Stimulated activated CD4-positive, alpha-beta T cell treated with anti-CD3 and anti-CD28 coated beads, TNF-alpha, amount 100 ng/mL, for 1 hour (primary cell): ENCODE results near the gene CYFIP1.

Source experiments
- DNase-seq, 3 donors: peaks; one replicate each; pipeline ENCODE4 v3.0.0-alpha.2; 2020; ENCODE audit warnings: low read depth in 3 of 3, low spot score in 1 of 3

The CYFIP1 gene

GRCh38 chr15:22968366-22968765 lies 11.8 kb downstream of the CYFIP1 start:
- DNase-seq = no peak

GRCh38 chr15:22967084-22967770 lies 12.9 kb downstream of the CYFIP1 start:
- DNase-seq = no peak

- DNase-seq = no peak
Observed at GRCh38 chr15:22966321-22967083, 13.7 kb downstream of the CYFIP1 start.

DNA sequence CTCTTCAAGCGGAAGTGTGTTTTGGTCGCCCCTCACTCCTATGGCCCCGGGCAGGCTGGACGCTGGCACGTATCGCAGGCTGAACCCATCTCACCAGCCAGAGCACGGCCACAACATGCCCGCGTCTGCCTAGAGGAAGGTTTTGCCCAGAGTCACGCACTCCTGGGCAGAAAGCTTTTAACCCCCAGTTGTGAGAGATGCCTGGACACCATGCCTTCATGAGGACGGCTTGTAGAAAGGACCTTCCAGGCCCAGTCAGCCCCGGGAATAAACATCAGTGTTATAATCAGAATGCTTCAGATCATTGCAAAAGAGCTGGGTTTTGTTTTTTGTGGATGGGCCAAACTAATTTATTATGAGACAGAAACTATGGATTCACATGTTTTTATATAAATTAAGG lies 16.5 kb downstream of the CYFIP1 start:
- DNase-seq = no peak

DNA sequence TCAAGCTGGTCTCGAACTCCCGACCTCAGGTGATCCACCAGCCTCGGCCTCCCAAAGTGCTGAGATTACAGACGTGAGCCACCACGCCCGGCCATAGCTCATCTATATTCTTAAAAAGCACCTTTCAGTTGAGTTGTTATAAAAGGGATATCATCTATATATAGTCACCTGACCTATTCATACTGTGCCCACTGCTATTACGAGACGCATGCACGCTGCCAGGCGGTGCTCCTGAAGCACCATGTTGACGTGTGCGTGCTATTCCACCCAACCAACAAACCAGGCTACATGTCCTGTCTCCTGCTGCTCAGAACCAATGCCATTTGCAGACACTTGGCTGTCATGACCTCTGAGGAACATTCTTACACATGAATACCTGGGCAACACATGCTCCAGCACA lies 17.6 kb downstream of the CYFIP1 start:
- DNase-seq = no peak

- no peak for DNase-seq
Observed at GRCh38 chr15:22961762-22962161, 18.4 kb downstream of the CYFIP1 start.

DNA sequence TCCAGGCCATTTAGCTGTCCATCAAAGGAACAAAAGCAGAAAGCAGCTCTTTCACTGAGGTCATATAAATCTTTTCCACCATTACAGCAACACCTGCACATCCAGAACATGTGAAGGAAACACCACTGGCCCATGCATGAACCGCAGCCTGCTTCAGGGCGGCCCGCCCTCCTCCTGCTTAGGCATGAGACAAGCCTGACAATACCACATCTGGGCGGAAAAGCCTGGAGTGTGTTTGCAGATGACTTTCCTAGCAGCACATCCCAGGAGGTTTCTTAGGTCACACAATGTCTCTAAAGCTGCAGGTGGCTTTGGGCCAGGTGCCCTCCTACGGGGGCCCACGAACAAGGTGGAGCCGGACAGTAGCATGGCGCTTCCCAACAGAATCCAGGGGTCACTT lies 19.6 kb downstream of the CYFIP1 start:
- no peak for DNase-seq

- no peak for DNase-seq
Observed at GRCh38 chr15:22960126-22960525, 20.0 kb downstream of the CYFIP1 start.

- no peak for DNase-seq
Observed at GRCh38 chr15:22959321-22960101, 20.7 kb downstream of the CYFIP1 start.

GRCh38 chr15:22958487-22959280 lies 21.5 kb downstream of the CYFIP1 start:
- DNase-seq = no peak

DNA sequence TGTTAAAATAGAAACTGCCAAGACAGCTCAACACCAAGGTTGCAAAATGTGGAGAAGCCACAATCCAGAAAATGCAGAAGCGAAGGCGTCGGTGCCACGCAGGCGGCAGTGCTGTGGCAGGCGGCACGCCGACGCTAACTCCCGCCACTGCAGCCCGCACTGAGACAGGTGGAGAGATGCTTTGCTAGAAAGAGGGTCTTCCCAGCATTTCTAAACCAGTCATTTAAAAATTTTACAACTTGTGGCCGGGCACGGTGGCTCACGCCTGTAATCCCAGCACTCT lies 23.2 kb downstream of the CYFIP1 start:
- DNase-seq = no peak

- DNase-seq = no peak
Observed at GRCh38 chr15:22956257-22956977, 23.8 kb downstream of the CYFIP1 start.

- no peak for DNase-seq
Observed at GRCh38 chr15:22955544-22956119, 24.5 kb downstream of the CYFIP1 start.

DNA sequence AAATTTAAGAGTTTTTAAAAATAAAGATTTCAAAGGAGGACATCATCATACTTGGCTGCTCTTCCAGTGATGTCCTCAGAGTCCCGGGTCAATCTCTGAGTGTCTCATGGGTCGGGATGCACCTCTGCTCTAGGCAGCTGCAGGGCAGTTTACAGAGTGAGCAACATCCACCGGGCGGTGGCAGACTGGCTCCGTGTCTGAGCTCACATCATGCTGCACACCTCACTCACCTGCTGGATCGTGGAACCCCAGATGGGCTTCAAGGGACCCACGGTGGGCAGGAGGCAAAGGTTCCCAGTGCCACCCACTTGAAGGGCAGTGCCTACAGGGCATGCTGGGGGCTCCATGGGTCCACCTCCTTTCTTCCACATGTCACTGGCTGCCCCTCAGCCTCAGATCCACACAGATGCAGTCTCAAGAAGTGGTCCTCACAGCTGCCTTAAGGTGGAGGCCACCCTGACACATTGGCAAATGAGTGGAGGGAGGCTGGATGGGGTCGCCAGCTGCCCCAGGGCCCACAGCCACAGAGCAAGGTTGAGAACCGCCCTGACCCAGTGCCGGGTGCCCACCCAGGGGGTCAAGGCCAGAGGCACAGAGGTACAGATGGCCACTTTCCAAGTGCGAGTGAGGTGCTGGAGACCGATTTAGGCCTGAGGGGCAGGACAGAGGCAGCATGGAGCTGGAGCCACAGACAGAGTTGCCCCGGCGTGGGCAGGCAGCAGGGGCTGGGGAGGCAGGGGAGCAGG lies 25.2 kb downstream of the CYFIP1 start:
- DNase-seq = no peak

GRCh38 chr15:22954326-22954725 lies 25.8 kb downstream of the CYFIP1 start:
- DNase-seq = no peak

- no peak for DNase-seq
Observed at GRCh38 chr15:22952796-22953579, 27.2 kb downstream of the CYFIP1 start.

DNA sequence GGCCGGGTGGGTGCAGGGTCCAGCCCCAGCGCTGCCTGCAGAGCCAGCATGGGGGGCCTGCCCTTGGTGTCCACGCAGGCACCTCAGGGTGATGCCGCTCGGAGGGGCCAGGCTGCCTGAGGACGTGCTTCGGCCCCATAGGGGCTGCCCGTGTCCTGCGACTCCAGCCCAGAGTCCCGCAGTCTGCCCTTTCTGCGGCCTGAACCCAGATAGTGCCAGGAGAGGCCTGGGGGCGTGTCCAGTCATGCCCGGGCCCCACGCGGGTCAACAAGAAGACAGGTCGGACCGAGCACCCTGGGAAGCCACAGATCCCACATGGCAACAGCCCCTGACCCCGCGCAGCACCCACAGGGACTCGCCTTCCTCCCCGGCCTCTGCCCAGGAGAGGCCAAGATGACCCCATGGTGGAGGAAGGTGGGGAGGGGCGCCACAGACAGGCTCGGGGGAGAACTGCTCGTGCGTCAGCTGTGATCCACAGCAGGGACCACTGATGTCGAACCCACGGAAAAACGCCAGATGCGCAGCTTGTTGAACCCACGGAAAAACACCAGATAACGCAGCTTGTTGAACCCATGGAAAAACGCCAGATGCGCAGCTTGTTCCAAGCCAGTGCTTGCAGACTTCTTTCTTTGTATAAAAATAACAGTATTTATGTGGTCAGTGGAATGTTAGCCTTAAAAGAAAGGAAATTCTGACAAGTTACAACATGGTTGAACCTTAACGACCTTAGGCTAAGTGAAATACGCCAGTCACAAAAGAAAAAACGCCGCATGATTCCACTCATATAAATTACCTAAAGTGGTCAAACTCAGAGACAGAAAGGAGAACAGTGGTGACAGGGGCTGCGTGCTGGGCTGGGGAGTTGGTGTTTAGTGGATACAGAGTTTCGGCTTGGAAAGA lies 28.5 kb downstream of the CYFIP1 start:
- no peak for DNase-seq

DNA sequence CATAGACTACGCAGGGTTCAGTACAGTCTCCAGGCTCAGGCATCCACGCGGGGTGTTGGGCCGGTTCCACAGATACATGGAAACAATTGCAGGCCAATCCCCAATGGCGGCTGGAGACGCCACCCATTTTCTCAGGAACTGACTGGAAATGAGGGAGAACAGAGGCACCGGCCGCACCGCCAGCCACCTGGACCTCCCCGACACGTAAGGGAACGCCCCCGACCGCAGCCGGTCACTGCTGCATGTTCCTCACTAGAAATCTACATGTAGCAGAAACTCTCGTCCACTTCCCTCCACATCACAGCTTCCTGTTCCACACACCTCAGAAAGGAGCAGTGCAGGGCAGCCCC lies 29.2 kb downstream of the CYFIP1 start:
- no peak for DNase-seq
